ENCODE results near the gene CALHM4.

- TF ChIP-seq EZH2phosphoT487 (IDR thresholded peaks at IDR 0.05; ENCODE audit: insufficient read depth, low read depth) (no peak), EZH2 (IDR thresholded peaks at IDR 0.05; ENCODE audit: insufficient read depth, poor library complexity, severe bottlenecking) (no peak)
These were observed 15.5 kb downstream of the CALHM4 start for GRCh38 chr6:116568821-116569755.

All from GM23248 (cell line).